ENCODE data around the gene RFWD3.

DNA sequence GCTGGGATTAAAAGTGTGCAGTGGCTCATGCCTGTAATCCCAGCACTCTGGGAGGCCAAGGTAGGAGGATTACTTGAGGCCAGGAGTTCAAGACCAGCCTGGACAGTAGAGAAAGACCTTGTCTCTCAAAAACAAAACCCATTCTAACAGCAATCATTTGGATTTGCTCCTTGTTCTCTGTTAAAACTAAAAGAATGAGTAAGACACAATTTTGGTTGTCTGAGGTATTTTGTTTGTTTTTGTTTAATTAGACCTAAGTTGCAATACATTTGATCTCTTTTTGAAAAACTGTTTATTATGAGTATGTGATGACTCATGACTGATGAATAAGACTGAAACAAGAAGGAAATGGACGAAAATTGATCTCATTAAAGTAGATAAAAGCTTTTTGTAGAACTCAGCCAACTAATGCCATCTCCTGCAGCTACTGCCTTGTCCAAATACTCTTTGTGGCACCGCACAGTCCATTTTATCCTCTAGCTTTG is 88.8 kb downstream of the RFWD3 start:
- no peak for TF ChIP-seq EZH2 (IDR thresholded peaks at IDR 0.05)
- TF ChIP-seq, protein P1, sequence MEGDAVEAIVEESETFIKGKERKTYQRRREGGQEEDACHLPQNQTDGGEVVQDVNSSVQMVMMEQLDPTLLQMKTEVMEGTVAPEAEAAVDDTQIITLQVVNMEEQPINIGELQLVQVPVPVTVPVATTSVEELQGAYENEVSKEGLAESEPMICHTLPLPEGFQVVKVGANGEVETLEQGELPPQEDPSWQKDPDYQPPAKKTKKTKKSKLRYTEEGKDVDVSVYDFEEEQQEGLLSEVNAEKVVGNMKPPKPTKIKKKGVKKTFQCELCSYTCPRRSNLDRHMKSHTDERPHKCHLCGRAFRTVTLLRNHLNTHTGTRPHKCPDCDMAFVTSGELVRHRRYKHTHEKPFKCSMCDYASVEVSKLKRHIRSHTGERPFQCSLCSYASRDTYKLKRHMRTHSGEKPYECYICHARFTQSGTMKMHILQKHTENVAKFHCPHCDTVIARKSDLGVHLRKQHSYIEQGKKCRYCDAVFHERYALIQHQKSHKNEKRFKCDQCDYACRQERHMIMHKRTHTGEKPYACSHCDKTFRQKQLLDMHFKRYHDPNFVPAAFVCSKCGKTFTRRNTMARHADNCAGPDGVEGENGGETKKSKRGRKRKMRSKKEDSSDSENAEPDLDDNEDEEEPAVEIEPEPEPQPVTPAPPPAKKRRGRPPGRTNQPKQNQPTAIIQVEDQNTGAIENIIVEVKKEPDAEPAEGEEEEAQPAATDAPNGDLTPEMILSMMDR (IDR thresholded peaks at IDR 0.05) = no peak
